Mesenchymal stem cell (in vitro differentiated cells and primary cell): ENCODE results near the gene C17orf114.

Experiments
- DNase-seq: peaks from one replicate; pipeline ENCODE4 v3.0.0-alpha.2; 2013
- H2AFZ ChIP-seq: one replicate; pipeline ENCODE4 v1.6.1; 2013; ENCODE audit warnings: low read depth, mild to moderate bottlenecking, control low read depth, inconsistent platforms, low read length, moderate library complexity
- H2AK5ac ChIP-seq: 2 replicates; pipeline ENCODE4 v1.6.1; 2013; ENCODE audit warnings: low read length, moderate library complexity, mild to moderate bottlenecking, inconsistent platforms; ENCODE audit not compliant: severe bottlenecking
- H2BK120ac ChIP-seq: one replicate; pipeline ENCODE4 v1.6.1; 2013; ENCODE audit warnings: low read depth, mild to moderate bottlenecking, inconsistent platforms, low read length, moderate library complexity
- H2BK12ac ChIP-seq, 2 experiments: one replicate each; pipeline ENCODE4 v1.6.1; 2013; ENCODE audit warnings: inconsistent platforms in 2 of 2, low read length in 2 of 2, mild to moderate bottlenecking in 2 of 2, moderate library complexity in 2 of 2, control low read depth in 1 of 2
- H2BK15ac ChIP-seq: one replicate; pipeline ENCODE4 v1.6.1; 2013; ENCODE audit warnings: mild to moderate bottlenecking, low read depth, inconsistent platforms; ENCODE audit not compliant: poor library complexity, severe bottlenecking
- H2BK5ac ChIP-seq: 2 replicates; pipeline ENCODE4 v1.6.1; 2013; ENCODE audit warnings: low read depth, mild to moderate bottlenecking, low read length, control low read depth, inconsistent platforms; ENCODE audit not compliant: poor library complexity, severe bottlenecking
- H3K14ac ChIP-seq, 2 experiments: one replicate each; pipeline ENCODE4 v1.6.1; 2013; ENCODE audit warnings: inconsistent platforms in 2 of 2, low read length in 2 of 2, control low read depth in 1 of 2, mild to moderate bottlenecking in 1 of 2, moderate library complexity in 1 of 2
- H3K18ac ChIP-seq, 2 experiments: one replicate each; pipeline ENCODE4 v1.6.1; 2013; ENCODE audit warnings: inconsistent platforms in 2 of 2, low read length in 2 of 2, control low read depth in 1 of 2, low read depth in 1 of 2, mild to moderate bottlenecking in 1 of 2
- H3K23ac ChIP-seq, 2 experiments: one replicate each; pipeline ENCODE4 v1.6.1; 2013; ENCODE audit warnings: inconsistent platforms in 2 of 2, low read length in 2 of 2, mild to moderate bottlenecking in 2 of 2, moderate library complexity in 2 of 2, control low read depth in 1 of 2
- H3K27ac ChIP-seq: 2 replicates; pipeline ENCODE4 v1.5.1; 2013; ENCODE audit warnings: mild to moderate bottlenecking, moderate library complexity, low read length, control low read depth, inconsistent platforms; ENCODE audit not compliant: poor library complexity, severe bottlenecking
- H3K27me3 ChIP-seq, 2 experiments: 2 replicates each; pipeline versions ENCODE4 v1.6.1 to v1.7.0; 2013; ENCODE audit warnings: low read length in 2 of 2, mild to moderate bottlenecking in 2 of 2, moderate library complexity in 2 of 2, control low read depth in 1 of 2, inconsistent platforms in 1 of 2; ENCODE audit not compliant: control insufficient read depth in 1 of 2, insufficient read depth in 1 of 2
- H3K36me3 ChIP-seq, 2 experiments: 2 replicates each; pipeline versions ENCODE4 v1.6.1 to v1.7.0; 2013; ENCODE audit warnings: low read length in 2 of 2, control low read depth in 1 of 2, inconsistent platforms in 1 of 2, low read depth in 1 of 2, mild to moderate bottlenecking in 1 of 2; ENCODE audit not compliant: insufficient read depth in 2 of 2, control insufficient read depth in 1 of 2
- H3K4ac ChIP-seq, 2 experiments: one replicate each; pipeline ENCODE4 v1.6.1; 2013; ENCODE audit warnings: inconsistent platforms in 2 of 2, low read length in 2 of 2, mild to moderate bottlenecking in 2 of 2, moderate library complexity in 2 of 2, control low read depth in 1 of 2, low read depth in 1 of 2
- H3K4me1 ChIP-seq: 2 replicates; pipeline ENCODE4 v1.6.1; 2013; ENCODE audit warnings: low read depth, low read length, control low read depth; ENCODE audit not compliant: control insufficient read depth, insufficient read depth
- H3K4me2 ChIP-seq: 2 replicates; pipeline ENCODE4 v1.6.1; 2013; ENCODE audit warnings: low read length, mild to moderate bottlenecking, inconsistent platforms; ENCODE audit not compliant: poor library complexity, severe bottlenecking
- H3K4me3 ChIP-seq, 2 experiments: 2 replicates each; pipeline versions ENCODE4 v1.5.1 to v1.7.0; 2013; ENCODE audit warnings: low read length in 2 of 2, mild to moderate bottlenecking in 2 of 2, control low read depth in 1 of 2, low read depth in 1 of 2; ENCODE audit not compliant: insufficient read depth in 1 of 2
- H3K79me1 ChIP-seq: replicated peaks from 2 replicates; pipeline ENCODE4 v1.6.1; 2013; ENCODE audit warnings: mild to moderate bottlenecking, control low read depth, low read length, inconsistent platforms; ENCODE audit not compliant: poor library complexity, severe bottlenecking
- H3K9ac ChIP-seq: 2 replicates; pipeline ENCODE4 v1.7.0; 2013; ENCODE audit warnings: mild to moderate bottlenecking, low read length, moderate library complexity
- H3K9me3 ChIP-seq: 2 replicates; pipeline ENCODE4 v1.7.0; 2013; ENCODE audit warnings: mild to moderate bottlenecking, low read length; ENCODE audit not compliant: control insufficient read depth
- H4K8ac ChIP-seq: one replicate; pipeline ENCODE4 v1.6.1; 2013; ENCODE audit warnings: inconsistent platforms, mild to moderate bottlenecking, low read length, moderate library complexity
- H4K91ac ChIP-seq: one replicate; pipeline ENCODE4 v1.6.1; 2013; ENCODE audit warnings: mild to moderate bottlenecking, low read length, inconsistent platforms
- WGBS: methylation state at CpG from one replicate; pipeline ENCODE4 v1.1.7; 2013; ENCODE audit warnings: mixed read lengths; 5-methylcytosine and 5-hydroxymethylcytosine counted together

Gene C17orf114

GRCh38 chr17:4840893-4841242 is 38.7 kb upstream of the C17orf114 start:
- Histone ChIP-seq H3K9me3 (no peaks in the 10 kb centered on the region), H3K14ac (no peak overlapping the region), H2AFZ (no peak overlapping the region), H3K18ac (no peak overlapping the region), H3K27ac (no peak overlapping the region), H3K36me3 (peaks cover 0 to 7% of the 10 kb centered on the region in 2 experiments), H2AK5ac (no peak overlapping the region), H3K4me3 (no peak overlapping the region), H4K91ac (no peak overlapping the region), H3K79me1 (peaks cover 29% of the 10 kb centered on the region), H2BK12ac (no peak overlapping the region), H3K4ac (no peak overlapping the region), H4K8ac (no peak overlapping the region), H2BK5ac (no peak overlapping the region), H3K23ac (no peak overlapping the region), H3K4me2 (no peak overlapping the region), H2BK15ac (no peak overlapping the region), H3K4me1 (peaks cover under 1% of the 10 kb centered on the region), H3K27me3 (no peaks in the 10 kb centered on the region), H3K9ac (no peak overlapping the region), H2BK120ac (no peak overlapping the region)
- no peak for DNase-seq
- 71% methylated on average over 10 of the region's 10 CpGs for WGBS

- no peaks in the 10 kb centered on the region for H3K27me3 ChIP-seq
- no peak overlapping the region for H2BK12ac ChIP-seq
- H3K4me1 ChIP-seq: peaks cover 5% of the 10 kb centered on the region
- H3K4me2 ChIP-seq: no peak overlapping the region
- H2BK120ac ChIP-seq: no peak overlapping the region
- no peak overlapping the region for H3K14ac ChIP-seq
- H3K27ac ChIP-seq: no peak overlapping the region
- peak; percentile 68 for DNase-seq
- H2AFZ ChIP-seq: no peak overlapping the region
- no peak overlapping the region for H4K91ac ChIP-seq
- no peak overlapping the region for H2BK15ac ChIP-seq
- WGBS: 88% methylated on average over 7 of the region's 8 CpGs
- H3K4me3 ChIP-seq: no peak overlapping the region
- no peaks in the 10 kb centered on the region for H3K9me3 ChIP-seq
- no peak overlapping the region for H3K9ac ChIP-seq
- H2AK5ac ChIP-seq: no peak overlapping the region
- no peak overlapping the region for H4K8ac ChIP-seq
- no peak overlapping the region for H3K18ac ChIP-seq
- no peak overlapping the region for H3K23ac ChIP-seq
- peaks cover 26% of the 10 kb centered on the region for H3K79me1 ChIP-seq
- no peak overlapping the region for H3K4ac ChIP-seq
- peaks cover 0 to 7% of the 10 kb centered on the region in 2 experiments for H3K36me3 ChIP-seq
- no peak overlapping the region for H2BK5ac ChIP-seq
Measured at GRCh38 chr17:4839965-4840892, 38.1 kb upstream of the C17orf114 start.

DNA sequence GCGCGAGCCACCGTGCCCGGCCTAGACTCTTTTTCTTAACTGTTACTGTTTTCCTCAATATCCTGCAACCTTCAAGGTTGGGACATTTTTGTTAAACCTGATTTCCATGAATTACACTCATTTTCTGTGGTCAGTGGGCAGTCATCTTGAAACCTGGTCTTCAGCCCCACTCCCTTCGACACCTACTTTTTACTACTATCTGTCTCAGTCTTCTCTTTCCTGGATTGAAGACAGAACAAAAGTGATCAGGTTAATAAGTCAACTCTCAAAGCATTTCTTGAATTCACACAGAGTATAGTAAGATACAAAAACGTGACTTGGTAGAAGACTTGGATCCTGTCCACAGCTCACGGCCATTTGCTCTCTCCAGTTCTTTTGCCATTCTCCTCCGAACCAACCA is 37.1 kb upstream of the C17orf114 start:
- H2AFZ ChIP-seq: no peak overlapping the region
- H4K8ac ChIP-seq: no peak overlapping the region
- peaks cover 22% of the 10 kb centered on the region for H3K79me1 ChIP-seq
- H3K14ac ChIP-seq: no peak overlapping the region
- H3K4ac ChIP-seq: no peak overlapping the region
- no peak overlapping the region for H2BK5ac ChIP-seq
- no peak overlapping the region for H4K91ac ChIP-seq
- no peak overlapping the region for H2BK120ac ChIP-seq
- H3K27ac ChIP-seq: no peak overlapping the region
- no peak overlapping the region for H2BK15ac ChIP-seq
- 97% methylated on average over 8 of the region's 8 CpGs for WGBS
- H2AK5ac ChIP-seq: no peak overlapping the region
- peaks cover 12% of the 10 kb centered on the region for H3K4me1 ChIP-seq
- H3K27me3 ChIP-seq: no peaks in the 10 kb centered on the region
- H3K9me3 ChIP-seq: no peaks in the 10 kb centered on the region
- H3K4me2 ChIP-seq: no peak overlapping the region
- no peak overlapping the region for H3K23ac ChIP-seq
- peaks cover 0 to 7% of the 10 kb centered on the region in 2 experiments for H3K36me3 ChIP-seq
- no peak overlapping the region for H2BK12ac ChIP-seq
- no peak for DNase-seq
- H3K9ac ChIP-seq: no peak overlapping the region
- H3K18ac ChIP-seq: no peak overlapping the region
- no peak overlapping the region for H3K4me3 ChIP-seq

GRCh38 chr17:4838309-4838785 is 36.2 kb upstream of the C17orf114 start:
- H3K4me1 ChIP-seq: peaks cover 12% of the 10 kb centered on the region
- H2AFZ ChIP-seq: no peak overlapping the region
- no peak overlapping the region for H3K27ac ChIP-seq
- no peak overlapping the region for H3K4ac ChIP-seq
- H3K18ac ChIP-seq: no peak overlapping the region
- no peak for DNase-seq
- peaks cover 0 to 4% of the 10 kb centered on the region in 2 experiments for H3K36me3 ChIP-seq
- H3K79me1 ChIP-seq: peaks cover 19% of the 10 kb centered on the region
- no peak overlapping the region for H3K9ac ChIP-seq
- H3K9me3 ChIP-seq: no peaks in the 10 kb centered on the region
- no peak overlapping the region for H3K4me3 ChIP-seq
- no peak overlapping the region for H4K8ac ChIP-seq
- H3K14ac ChIP-seq: no peak overlapping the region
- no peak overlapping the region for H2BK120ac ChIP-seq
- no peak overlapping the region for H2BK12ac ChIP-seq
- no peak overlapping the region for H3K23ac ChIP-seq
- no peak overlapping the region for H4K91ac ChIP-seq
- H2BK5ac ChIP-seq: no peak overlapping the region
- 81% methylated on average over 3 of the region's 3 CpGs for WGBS
- H2BK15ac ChIP-seq: no peak overlapping the region
- H3K4me2 ChIP-seq: no peak overlapping the region
- no peak overlapping the region for H2AK5ac ChIP-seq
- no peaks in the 10 kb centered on the region for H3K27me3 ChIP-seq
